Endodermal cell (in vitro differentiated cells): ENCODE results near the gene DYNLRB1. TPM values are rescaled to one million over a fixed set of nuclear protein-coding genes. Genes with fewer than 3 reads are reported as not detected.

Experiments
- DNase-seq: peaks from one replicate; pipeline ENCODE4 v3.0.0-alpha.2; 2017
- H3K27ac ChIP-seq: 2 replicates; pipeline ENCODE4 v1.5.1; 2013; ENCODE audit warnings: mild to moderate bottlenecking, low read depth, low read length, moderate library complexity
- H3K27me3 ChIP-seq: 2 replicates; pipeline ENCODE4 v1.6.1; 2013; ENCODE audit warnings: mild to moderate bottlenecking, low read length, moderate library complexity; ENCODE audit not compliant: insufficient read depth, control insufficient read depth, poor library complexity, severe bottlenecking
- H3K36me3 ChIP-seq: 2 replicates; pipeline ENCODE4 v1.7.0; 2013; ENCODE audit warnings: mild to moderate bottlenecking, low read length, moderate library complexity; ENCODE audit not compliant: control insufficient read depth, insufficient read depth
- H3K4me1 ChIP-seq: one replicate; pipeline ENCODE4 v1.7.0; 2013; ENCODE audit warnings: low read length; ENCODE audit not compliant: control insufficient read depth, insufficient read depth
- H3K4me3 ChIP-seq: 2 replicates; pipeline ENCODE4 v1.5.1; 2013; ENCODE audit warnings: mild to moderate bottlenecking, low read length, moderate library complexity
- H3K9ac ChIP-seq: 2 replicates; pipeline ENCODE4 v1.6.1; 2013; ENCODE audit warnings: mild to moderate bottlenecking, low read length, moderate library complexity; ENCODE audit not compliant: poor library complexity, severe bottlenecking; ENCODE audit errors: extremely low read depth
- H3K9me3 ChIP-seq: 2 replicates; pipeline ENCODE4 v1.6.1; 2013; ENCODE audit warnings: mild to moderate bottlenecking, low read length, moderate library complexity; ENCODE audit not compliant: control insufficient read depth
- H3K27ac Mint-ChIP-seq: 2 replicates; pipeline ENCODE4 v1.8.0; 2020; ENCODE audit warnings: mixed read lengths
- H3K27me3 Mint-ChIP-seq: 2 replicates; pipeline ENCODE4 v1.8.0; 2021; ENCODE audit warnings: mild to moderate bottlenecking, mixed read lengths; ENCODE audit not compliant: insufficient read depth
- H3K36me3 Mint-ChIP-seq: 2 replicates; pipeline ENCODE4 v1.8.0; 2020; ENCODE audit warnings: low read depth, mixed read lengths
- H3K4me1 Mint-ChIP-seq: 2 replicates; pipeline ENCODE4 v1.8.0; 2020; ENCODE audit warnings: mixed read lengths
- H3K4me3 Mint-ChIP-seq: 2 replicates; pipeline ENCODE4 v1.8.0; 2020; ENCODE audit warnings: mild to moderate bottlenecking, moderate library complexity, mixed read lengths
- H3K9me3 Mint-ChIP-seq: 2 replicates; pipeline ENCODE4 v1.8.0; 2020; ENCODE audit warnings: mild to moderate bottlenecking, mixed read lengths
- CTCF ChIP-seq: fragments of 200-600 bp; sonication (generic); conservative IDR thresholded peaks from 2 replicates; pipeline ENCODE4 v1.5.0; 2021; ENCODE audit warnings: antibody characterized with exemption, mild to moderate bottlenecking
- WGBS, 2 experiments: methylation state at CpG; one replicate each; pipeline versions ENCODE4 v1.1.5 to v1.1.7; 2013; ENCODE audit warnings: missing lambda C conversion rate in 2 of 2, mixed read lengths in 1 of 2; ENCODE audit not compliant: insufficient coverage in 1 of 2, insufficient read length in 1 of 2; 5-methylcytosine and 5-hydroxymethylcytosine counted together
- total RNA-seq, 2 donors: library from RNA; stranded (reverse); fragmentation: NEBNext Ultra II Directional in 1 of 2; extraction: Animal tissue kit (Norgen Biotek cat#: 25700) in 1 of 2; gene quantifications; 2 replicates in 1 of 2; 3 replicates in 1 of 2; pipeline ENCODE4 v1.2.1, GENCODE V29; 2021

DYNLRB1 gene
- total RNA-seq, 2 donors from 2014 or later = 194 to 213 TPM

- peaks cover 28% of the 10 kb centered on the region for H3K36me3 Mint-ChIP-seq
- TF ChIP-seq CTCF = no peak
- H3K36me3 ChIP-seq = peaks cover 12% of the 10 kb centered on the region
- no peaks in the 10 kb centered on the region for H3K9me3 ChIP-seq
- H3K27ac ChIP-seq = no peak overlapping the region
- no peak overlapping the region for H3K9ac ChIP-seq
- H3K4me1 Mint-ChIP-seq = no peaks in the 10 kb centered on the region
- H3K9me3 Mint-ChIP-seq = no peaks in the 10 kb centered on the region
- H3K4me3 Mint-ChIP-seq = no peak overlapping the region
- H3K4me3 ChIP-seq = no peak overlapping the region
- H3K27me3 Mint-ChIP-seq = no peaks in the 10 kb centered on the region
- no peaks in the 10 kb centered on the region for H3K4me1 ChIP-seq
- WGBS, 2 experiments = 94 to 95% methylated on average over 3 to 6 of the region's 6 CpGs
- no peak for DNase-seq
- H3K27ac Mint-ChIP-seq = no peak overlapping the region
- no peaks in the 10 kb centered on the region for H3K27me3 ChIP-seq
These were observed 62.3 kb downstream of the DYNLRB1 start for GRCh38 chr20:34578521-34578920.

- Histone ChIP-seq H3K27ac (no peak overlapping the region), H3K9me3 (no peaks in the 10 kb centered on the region), H3K36me3 (peaks cover 20% of the 10 kb centered on the region), H3K4me3 (no peak overlapping the region), H3K9ac (no peak overlapping the region), H3K4me1 (no peaks in the 10 kb centered on the region), H3K27me3 (no peaks in the 10 kb centered on the region)
- Mint-ChIP-seq H3K27me3 (no peaks in the 10 kb centered on the region), H3K36me3 (peaks cover 29% of the 10 kb centered on the region), H3K27ac (peak overlapping the region; percentile 14), H3K4me1 (no peaks in the 10 kb centered on the region), H3K9me3 (no peaks in the 10 kb centered on the region), H3K4me3 (no peak overlapping the region)
- 91 to 93% methylated on average over 3 to 11 of the region's 11 CpGs for WGBS, 2 experiments
- TF ChIP-seq CTCF = no peak
- no peak for DNase-seq
These were observed 63.2 kb downstream of the DYNLRB1 start for GRCh38 chr20:34579191-34579978.

- Histone ChIP-seq H3K4me1 (no peaks in the 10 kb centered on the region), H3K9ac (no peak overlapping the region), H3K27ac (no peak overlapping the region), H3K36me3 (peaks cover 19% of the 10 kb centered on the region), H3K4me3 (no peak overlapping the region), H3K9me3 (no peaks in the 10 kb centered on the region), H3K27me3 (no peaks in the 10 kb centered on the region)
- no peak for TF ChIP-seq CTCF
- DNase-seq = no peak
- Mint-ChIP-seq H3K27me3 (no peaks in the 10 kb centered on the region), H3K27ac (no peak overlapping the region), H3K9me3 (no peaks in the 10 kb centered on the region), H3K4me3 (no peak overlapping the region), H3K4me1 (no peaks in the 10 kb centered on the region), H3K36me3 (peaks cover 29% of the 10 kb centered on the region)
- 95 to 97% methylated on average over 5 to 7 of the region's 7 CpGs for WGBS, 2 experiments
These were observed 64.0 kb downstream of the DYNLRB1 start for GRCh38 chr20:34579979-34580940.
